HG03460 (cell line): ENCODE results near the gene CACNA1C.

Experiments
- ATAC-seq: cut with Tn5 transposase; IDR thresholded peaks from one replicate; pipeline ENCODE4 v1.9.1; 2021; ENCODE audit not compliant: unreplicated experiment

The CACNA1C gene

GRCh38 chr12:2645460-2645859 lies 592.7 kb downstream of the CACNA1C start:
- ATAC-seq = no peak

DNA sequence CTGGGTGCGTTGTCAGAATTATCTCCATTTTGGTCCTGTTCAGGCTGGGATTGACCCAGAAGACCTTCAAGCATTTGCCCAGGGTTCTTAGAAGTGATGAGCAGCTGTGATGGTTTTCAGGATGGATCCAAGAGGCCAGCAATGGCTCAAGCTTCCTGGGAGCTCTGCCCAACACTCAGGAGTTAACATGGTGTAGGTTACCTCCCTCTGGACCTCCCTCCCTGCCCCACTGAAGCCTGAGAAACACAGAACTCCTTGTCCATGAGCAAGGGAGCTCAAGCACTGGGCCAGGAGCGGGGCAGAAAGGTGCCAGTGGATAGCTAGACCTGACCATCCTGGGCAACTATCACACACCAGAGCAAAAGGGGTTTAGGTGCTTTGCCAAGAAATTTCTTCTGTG lies 593.6 kb downstream of the CACNA1C start:
- no peak for ATAC-seq

DNA sequence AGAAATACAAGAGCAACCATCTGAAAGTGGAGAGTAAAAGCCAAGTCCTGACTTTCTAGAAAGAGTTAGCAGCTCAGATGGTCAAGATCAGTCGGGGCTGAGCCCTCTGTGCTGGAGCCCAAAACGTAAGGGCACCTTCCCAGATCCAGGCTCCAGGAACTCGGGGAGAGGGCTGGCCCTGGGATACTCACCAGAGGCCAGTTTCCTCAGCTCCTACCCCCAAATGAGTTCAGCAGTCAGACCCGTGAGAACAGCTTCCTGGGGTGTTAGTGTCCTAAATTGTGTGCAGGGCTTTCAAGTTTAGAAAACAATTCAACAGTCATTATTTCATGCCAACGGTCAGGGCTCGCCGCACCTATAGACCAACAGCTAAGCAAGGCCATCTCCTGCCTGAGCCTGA lies 594.4 kb downstream of the CACNA1C start:
- ATAC-seq = no peak

- no peak for ATAC-seq
Measured at GRCh38 chr12:2648406-2648805, 595.6 kb downstream of the CACNA1C start.

DNA sequence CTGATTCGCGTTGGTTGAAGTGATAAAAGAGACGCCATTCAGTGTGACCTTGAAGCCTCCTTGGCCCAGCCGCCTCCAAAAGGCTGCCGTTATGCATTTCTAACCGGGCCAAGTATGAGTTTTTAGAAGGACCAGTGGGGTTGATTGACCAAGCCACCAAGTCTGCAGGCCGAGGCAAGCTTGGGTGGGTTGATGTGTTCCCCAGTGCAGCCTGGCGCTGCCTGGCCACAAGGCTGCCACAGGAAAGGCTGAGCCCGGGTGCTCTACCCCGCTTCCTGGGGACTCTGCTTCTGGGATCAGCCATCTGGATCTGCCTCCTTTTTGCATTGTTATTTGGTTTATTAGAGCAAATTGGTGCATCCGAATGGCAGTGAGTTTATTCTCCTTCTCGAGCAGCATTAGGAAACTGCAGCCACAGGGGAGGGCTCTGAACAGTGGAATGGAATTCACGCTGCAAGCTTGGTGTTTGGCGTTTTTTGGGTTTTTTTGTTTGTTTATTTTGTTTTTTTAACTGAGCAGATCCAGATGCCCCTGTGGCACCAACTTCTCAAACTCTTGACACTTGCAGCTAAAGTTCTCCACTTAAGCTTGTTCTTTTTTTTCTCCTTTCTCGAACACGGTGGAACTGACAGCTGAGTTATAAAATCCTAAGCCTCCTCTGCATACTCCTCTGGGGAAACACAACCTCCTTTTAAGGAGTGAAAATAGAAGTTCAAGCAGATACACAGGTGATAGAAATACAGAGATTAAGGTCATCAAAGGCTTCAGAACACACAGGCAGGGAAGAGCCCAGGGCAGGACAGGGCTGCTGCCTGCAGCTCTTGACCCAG lies 596.6 kb downstream of the CACNA1C start:
- ATAC-seq = no peak

- ATAC-seq = no peak
Measured at GRCh38 chr12:2650261-2651067, 597.7 kb downstream of the CACNA1C start.

GRCh38 chr12:2651068-2651965 lies 598.5 kb downstream of the CACNA1C start:
- ATAC-seq = no peak

- no peak for ATAC-seq
Measured at GRCh38 chr12:2652011-2652400, 599.2 kb downstream of the CACNA1C start.

- no peak for ATAC-seq
Measured at GRCh38 chr12:2652401-2653081, 599.8 kb downstream of the CACNA1C start.

DNA sequence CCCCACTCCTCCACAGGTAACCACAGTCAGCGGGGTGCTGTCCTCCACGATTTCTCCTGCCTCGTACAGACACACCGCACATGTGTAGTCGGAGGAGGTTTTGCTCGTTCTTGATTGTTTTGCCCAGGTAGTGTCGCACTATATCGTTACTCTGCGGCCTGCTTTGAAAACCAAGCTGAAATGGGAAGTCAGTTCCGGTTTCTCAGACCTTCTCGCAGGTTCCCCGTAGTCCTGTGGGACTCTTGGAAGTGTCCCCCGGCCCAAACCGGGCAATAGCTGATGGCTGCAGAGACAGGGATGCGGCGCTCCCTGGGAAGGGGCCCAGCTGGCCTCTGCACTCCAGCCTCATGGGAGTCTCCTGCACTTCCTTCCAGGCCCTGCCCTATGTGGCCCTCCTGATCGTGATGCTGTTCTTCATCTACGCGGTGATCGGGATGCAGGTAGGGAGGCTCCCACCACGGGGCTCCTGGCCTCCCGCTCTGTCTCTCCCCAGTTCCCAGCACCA lies 600.7 kb downstream of the CACNA1C start:
- ATAC-seq = no peak

DNA sequence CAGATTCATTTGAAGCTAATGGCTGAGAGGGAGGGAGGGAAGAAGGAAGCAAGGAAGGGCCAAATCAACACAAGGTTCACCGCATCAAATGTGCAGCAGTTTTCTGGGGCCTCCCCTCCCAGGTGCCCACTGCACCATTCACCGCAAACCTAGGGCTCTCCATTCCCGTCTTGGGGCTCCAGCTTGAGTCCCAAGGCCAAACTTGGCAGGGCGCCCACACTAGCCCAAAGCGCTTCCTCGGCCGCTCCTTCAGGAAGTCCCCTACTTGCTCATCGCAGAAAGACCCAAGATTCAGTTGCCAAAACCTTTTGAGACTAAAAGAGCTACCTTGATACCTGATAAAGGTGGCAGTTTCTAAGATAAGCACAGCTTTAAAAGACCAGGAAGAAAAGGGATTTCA lies 601.5 kb downstream of the CACNA1C start:
- ATAC-seq = no peak

DNA sequence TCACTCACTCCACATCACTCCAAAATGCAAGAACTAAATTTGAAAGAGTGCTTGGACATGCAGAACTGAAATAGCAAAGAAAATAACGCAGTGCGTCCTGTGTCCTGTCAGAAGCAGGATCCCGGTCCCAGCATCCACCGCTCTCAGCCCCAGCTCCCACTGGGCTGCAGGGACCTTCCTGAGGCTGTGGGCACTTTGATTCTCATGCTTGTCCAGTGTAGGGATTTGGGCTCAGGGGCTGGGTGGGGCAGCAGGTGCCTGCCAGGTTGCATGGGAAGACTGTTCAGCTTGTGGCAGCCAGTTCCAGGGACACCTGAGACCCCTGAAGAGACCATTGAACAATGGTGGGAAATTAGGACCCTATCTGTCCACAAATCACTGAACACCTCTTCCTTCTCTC lies 602.0 kb downstream of the CACNA1C start:
- no peak for ATAC-seq

DNA sequence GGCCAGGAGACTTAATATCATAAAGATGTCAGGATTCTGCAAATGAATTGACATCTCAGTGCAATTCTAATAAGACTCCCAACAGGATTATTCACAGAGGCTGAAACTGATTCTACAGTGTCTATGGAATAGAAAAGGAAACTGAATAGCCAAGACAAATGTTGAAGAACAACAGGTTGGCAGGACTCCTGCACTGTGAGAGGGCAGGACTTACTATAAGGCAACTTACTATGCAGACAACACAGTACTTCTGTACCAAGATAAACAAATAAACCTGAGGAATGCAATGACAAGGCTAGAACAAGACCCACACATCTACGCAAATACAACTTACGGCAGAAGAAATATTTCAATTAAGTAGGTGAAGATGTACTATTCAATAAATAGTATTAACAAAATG lies 609.7 kb downstream of the CACNA1C start:
- ATAC-seq = no peak

DNA sequence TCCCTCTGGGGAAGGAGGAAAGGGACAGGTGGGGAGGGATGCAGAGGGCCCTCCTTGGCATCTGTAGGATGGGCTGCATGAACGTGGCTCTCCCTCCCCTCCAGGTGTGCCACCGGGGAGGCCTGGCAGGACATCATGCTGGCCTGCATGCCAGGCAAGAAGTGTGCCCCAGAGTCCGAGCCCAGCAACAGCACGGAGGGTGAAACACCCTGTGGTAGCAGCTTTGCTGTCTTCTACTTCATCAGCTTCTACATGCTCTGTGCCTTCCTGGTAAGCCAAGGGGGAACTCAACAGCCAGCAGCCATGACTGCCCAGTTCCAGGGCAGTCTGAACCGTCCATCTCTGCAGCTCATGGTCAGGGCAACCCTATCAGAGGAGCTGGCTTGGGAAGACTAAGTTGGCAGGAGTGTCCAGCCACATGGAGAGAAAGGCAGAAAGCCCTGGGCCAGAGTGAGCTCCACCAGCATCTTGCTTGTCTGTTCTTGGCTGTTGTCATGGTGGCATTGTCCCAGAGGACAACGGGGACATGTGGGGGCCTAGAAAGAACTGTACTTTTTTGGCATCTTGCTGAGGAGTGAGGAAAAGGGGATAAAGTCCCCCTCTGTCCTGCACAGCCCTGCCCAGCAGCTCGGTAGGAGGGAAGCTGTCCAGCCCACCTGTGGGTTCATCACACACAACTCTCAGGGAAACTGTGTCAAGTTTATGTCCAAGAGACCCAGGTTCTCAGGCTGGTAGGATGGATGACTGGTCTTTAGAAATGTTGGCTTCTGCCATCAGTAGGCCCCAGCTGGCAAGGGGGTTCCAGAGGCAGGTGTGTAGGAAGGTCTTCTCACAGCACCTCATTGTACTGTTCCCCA lies 612.2 kb downstream of the CACNA1C start:
- ATAC-seq = no peak

- ATAC-seq = no peak
Measured at GRCh38 chr12:2666411-2666810, 613.6 kb downstream of the CACNA1C start.

GRCh38 chr12:2666846-2667245 lies 614.1 kb downstream of the CACNA1C start:
- no peak for ATAC-seq

DNA sequence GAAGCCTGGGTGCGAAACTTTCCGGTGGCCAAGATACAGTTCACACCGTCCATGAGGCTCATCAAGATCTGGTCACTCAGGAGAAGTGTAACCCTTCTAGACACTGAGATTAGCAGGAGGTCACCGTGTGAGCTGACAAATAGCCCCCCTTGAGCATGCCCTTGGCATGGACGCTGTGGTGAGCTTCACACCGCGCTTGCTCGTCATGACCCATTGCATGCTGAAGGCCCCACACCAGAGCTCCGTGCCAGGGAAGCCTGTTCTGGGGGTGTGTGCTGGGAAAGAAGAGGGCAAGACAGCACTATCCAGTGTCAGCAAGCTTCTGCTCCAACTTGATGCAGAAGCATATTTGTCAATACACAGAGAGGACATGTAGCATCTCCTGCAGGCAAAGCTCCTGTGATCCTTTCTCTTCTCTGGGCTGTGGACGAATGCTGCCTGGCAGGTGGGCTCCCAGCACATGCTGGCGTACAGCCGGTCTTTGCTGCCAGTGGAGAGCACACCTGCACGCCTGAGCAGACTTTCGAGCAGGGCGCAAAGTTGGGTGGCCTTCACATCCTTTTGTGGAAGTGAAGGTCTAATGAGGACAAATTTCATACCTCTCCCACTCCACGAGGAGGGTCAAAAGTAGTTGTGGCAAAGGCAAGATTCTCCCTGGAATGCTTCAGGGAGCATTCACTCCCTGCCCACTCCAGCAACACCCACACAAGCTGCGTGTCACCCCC lies 615.1 kb downstream of the CACNA1C start:
- no peak for ATAC-seq

DNA sequence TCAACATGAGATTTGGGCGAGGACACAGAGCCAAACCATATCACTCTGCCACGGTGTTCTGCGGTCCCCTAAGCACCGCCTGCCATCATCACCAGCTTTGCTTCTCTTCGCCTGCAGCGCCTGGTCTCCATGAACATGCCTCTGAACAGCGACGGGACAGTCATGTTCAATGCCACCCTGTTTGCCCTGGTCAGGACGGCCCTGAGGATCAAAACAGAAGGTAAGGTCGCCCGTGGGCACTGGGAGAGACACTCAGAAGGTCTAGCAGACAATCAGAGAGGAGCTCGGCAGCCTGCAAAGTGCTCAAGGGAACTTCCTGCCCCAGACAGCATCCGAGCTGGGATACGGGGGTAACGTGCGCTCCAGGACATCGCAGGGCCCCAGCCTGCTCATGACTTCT lies 616.0 kb downstream of the CACNA1C start:
- ATAC-seq = no peak

- no peak for ATAC-seq
Measured at GRCh38 chr12:2669560-2669959, 616.8 kb downstream of the CACNA1C start.
